Activated naive CD8-positive, alpha-beta T cell treated with anti-CD3 and anti-CD28 coated beads, Interleukin-2, amount 50 U/mL, for 24 hours (primary cell): ENCODE measurements around the gene SLC4A8.
A peak's percentile ranks its signal among the peaks of the same experiment; 100 is the strongest.

ENCODE experiments used
- ATAC-seq: fragments of 150-1000 bp; cut with Tn5 transposase; one replicate; pipeline ENCODE4 v1.10.0; 2021
- DNase-seq: peaks from one replicate; pipeline ENCODE4 v3.0.0; 2021
- H3K27ac Mint-ChIP-seq: one replicate; pipeline ENCODE4 v1.8.0; 2021; ENCODE audit warnings: mild to moderate bottlenecking, mixed read lengths
- H3K27me3 Mint-ChIP-seq: one replicate; pipeline ENCODE4 v1.8.0; 2021; ENCODE audit warnings: mixed read lengths
- H3K36me3 Mint-ChIP-seq: one replicate; pipeline ENCODE4 v1.8.0; 2021; ENCODE audit warnings: low read depth, mixed read lengths
- H3K4me1 Mint-ChIP-seq: one replicate; pipeline ENCODE4 v1.8.0; 2021; ENCODE audit warnings: mixed read lengths
- H3K4me3 Mint-ChIP-seq: one replicate; pipeline ENCODE4 v1.8.0; 2021; ENCODE audit warnings: mild to moderate bottlenecking, moderate library complexity, mixed read lengths
- H3K9me3 Mint-ChIP-seq: one replicate; pipeline ENCODE4 v1.8.0; 2021; ENCODE audit warnings: mixed read lengths

The SLC4A8 gene

DNA sequence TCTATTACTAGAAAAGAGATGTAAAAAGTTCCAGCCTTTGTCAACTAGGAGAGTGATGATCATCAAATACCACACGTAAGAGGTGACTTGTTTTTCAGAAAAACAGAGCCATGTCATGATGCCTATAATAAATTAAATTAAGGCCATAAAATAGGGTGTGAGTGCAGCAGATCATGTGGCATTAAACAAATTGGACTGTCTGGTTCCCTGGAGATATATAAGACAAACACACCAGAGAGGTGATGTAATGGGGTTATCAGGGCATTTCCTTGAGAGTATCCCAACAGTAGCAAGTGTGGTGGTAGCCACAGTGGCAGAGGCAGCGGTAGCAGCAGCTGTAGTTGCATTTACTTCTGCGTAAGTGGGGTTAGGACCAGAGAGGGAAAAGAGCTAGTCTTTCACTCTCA, 18.8 kb upstream of the SLC4A8 start:
- no peak overlapping the region for H3K27ac Mint-ChIP-seq
- ATAC-seq = no peak
- no peaks in the 10 kb centered on the region for H3K9me3 Mint-ChIP-seq
- no peak for DNase-seq
- no peaks in the 10 kb centered on the region for H3K4me1 Mint-ChIP-seq
- H3K4me3 Mint-ChIP-seq = no peak overlapping the region
- H3K36me3 Mint-ChIP-seq = no peaks in the 10 kb centered on the region
- H3K27me3 Mint-ChIP-seq = no peaks in the 10 kb centered on the region

DNA sequence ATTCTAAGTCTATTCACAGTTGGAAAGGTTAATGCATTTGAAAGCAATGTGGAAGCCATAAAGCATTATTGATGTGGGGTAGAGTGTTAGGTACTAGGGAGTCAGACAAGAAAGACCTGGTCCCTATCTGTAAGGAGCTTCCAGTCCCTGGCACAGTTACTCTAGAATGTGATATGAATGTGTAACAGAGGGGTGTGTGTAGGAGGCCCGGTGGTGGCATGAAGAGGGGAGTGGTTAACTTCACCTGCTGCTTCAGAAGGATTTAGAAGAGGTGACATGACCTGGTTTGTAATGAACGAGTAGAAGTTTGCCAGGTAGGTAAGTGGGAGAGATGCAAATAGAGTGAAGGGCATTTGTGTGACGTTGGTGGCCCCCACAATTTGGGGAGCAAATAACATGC, 18.3 kb upstream of the SLC4A8 start:
- Mint-ChIP-seq H3K36me3 (no peaks in the 10 kb centered on the region), H3K27me3 (no peaks in the 10 kb centered on the region), H3K9me3 (no peaks in the 10 kb centered on the region), H3K4me1 (no peaks in the 10 kb centered on the region), H3K4me3 (no peak overlapping the region), H3K27ac (no peak overlapping the region)
- DNase-seq = no peak
- no peak for ATAC-seq

- Mint-ChIP-seq H3K9me3 (no peaks in the 10 kb centered on the region), H3K27me3 (no peaks in the 10 kb centered on the region), H3K4me3 (no peak overlapping the region), H3K4me1 (no peaks in the 10 kb centered on the region), H3K36me3 (no peaks in the 10 kb centered on the region), H3K27ac (no peak overlapping the region)
- DNase-seq (no peak), ATAC-seq (no peak)
Measured at GRCh38 chr12:51406859-51407258, 17.8 kb upstream of the SLC4A8 start.

DNA sequence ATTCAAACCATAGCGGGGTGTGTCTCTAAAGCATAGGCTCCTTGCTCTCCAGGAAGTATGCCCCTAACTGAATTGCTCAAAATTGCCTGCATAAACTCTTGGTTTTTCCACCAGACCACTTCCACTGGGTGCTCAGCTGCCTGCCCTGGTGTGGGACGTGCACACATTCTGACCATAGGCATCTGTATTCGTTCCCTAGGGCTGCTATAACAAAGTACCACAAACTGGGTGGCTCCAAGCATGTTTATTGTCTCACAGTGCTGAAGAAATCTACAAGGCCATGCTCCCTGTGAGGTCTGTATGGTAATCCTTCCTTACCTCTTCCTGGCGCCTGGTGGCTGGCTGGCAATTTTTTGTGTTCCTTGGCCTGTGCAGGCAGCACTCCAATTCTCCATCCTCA, 17.0 kb upstream of the SLC4A8 start:
- H3K27me3 Mint-ChIP-seq = no peaks in the 10 kb centered on the region
- no peak overlapping the region for H3K27ac Mint-ChIP-seq
- ATAC-seq (no peak), DNase-seq (no peak)
- no peaks in the 10 kb centered on the region for H3K9me3 Mint-ChIP-seq
- H3K4me1 Mint-ChIP-seq = no peaks in the 10 kb centered on the region
- H3K4me3 Mint-ChIP-seq = no peak overlapping the region
- H3K36me3 Mint-ChIP-seq = no peaks in the 10 kb centered on the region

DNA sequence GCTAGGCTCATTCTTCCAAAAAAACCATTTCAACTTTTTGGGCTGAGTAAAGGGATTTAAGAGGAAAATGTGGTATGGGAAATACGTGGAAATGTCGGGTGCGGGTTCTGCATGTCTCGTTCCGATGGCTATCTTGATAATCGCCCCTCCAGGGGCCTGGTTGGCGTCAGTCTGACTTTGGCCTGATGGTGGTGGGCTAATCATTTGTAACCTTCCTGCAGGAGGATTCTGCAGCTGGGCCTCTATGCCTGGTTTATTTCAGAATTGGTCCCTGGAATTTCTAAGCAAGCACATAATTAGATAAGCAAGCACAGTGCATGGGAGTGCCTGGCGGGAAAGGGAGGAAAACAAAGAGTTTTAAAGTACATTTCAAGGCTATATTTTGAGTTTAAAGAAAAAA, 14.8 kb upstream of the SLC4A8 start:
- ATAC-seq (no peak), DNase-seq (no peak)
- Mint-ChIP-seq H3K36me3 (no peaks in the 10 kb centered on the region), H3K27me3 (no peaks in the 10 kb centered on the region), H3K4me3 (no peak overlapping the region), H3K4me1 (peaks cover 2% of the 10 kb centered on the region), H3K9me3 (no peaks in the 10 kb centered on the region), H3K27ac (no peak overlapping the region)

- DNase-seq (no peak), ATAC-seq (no peak)
- Mint-ChIP-seq H3K36me3 (no peaks in the 10 kb centered on the region), H3K27me3 (no peaks in the 10 kb centered on the region), H3K4me1 (peaks cover 2% of the 10 kb centered on the region), H3K9me3 (no peaks in the 10 kb centered on the region), H3K4me3 (no peak overlapping the region), H3K27ac (no peak overlapping the region)
Measured at GRCh38 chr12:51413149-51413548, 11.5 kb upstream of the SLC4A8 start.

DNA sequence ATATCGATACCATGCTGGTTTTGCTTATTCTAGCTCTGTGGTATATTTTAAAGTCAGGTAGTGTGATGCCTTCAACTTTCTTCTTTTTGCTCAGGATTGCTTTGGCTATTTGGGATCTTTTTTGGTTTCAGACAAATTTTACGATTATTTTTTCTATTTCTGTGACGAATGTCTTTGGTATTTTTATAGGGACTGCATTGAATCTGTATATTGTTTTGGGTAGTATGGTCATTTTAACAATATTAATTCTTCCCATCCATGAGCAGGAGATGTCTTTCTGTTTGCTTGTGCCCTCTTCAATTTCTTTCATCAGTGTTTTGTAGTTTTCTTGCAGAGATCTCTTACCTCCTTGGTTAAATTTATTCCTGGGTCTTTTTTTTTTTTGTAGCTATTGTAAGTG, 10.8 kb upstream of the SLC4A8 start:
- no peak overlapping the region for H3K27ac Mint-ChIP-seq
- no peaks in the 10 kb centered on the region for H3K9me3 Mint-ChIP-seq
- no peaks in the 10 kb centered on the region for H3K36me3 Mint-ChIP-seq
- no peaks in the 10 kb centered on the region for H3K27me3 Mint-ChIP-seq
- H3K4me1 Mint-ChIP-seq = peaks cover 3% of the 10 kb centered on the region
- no peak for ATAC-seq
- DNase-seq = no peak
- no peak overlapping the region for H3K4me3 Mint-ChIP-seq

GRCh38 chr12:51415931-51416330, 8.7 kb upstream of the SLC4A8 start:
- Mint-ChIP-seq H3K4me1 (peaks cover 3% of the 10 kb centered on the region), H3K36me3 (no peaks in the 10 kb centered on the region), H3K9me3 (no peaks in the 10 kb centered on the region), H3K27ac (no peak overlapping the region), H3K4me3 (no peak overlapping the region), H3K27me3 (no peaks in the 10 kb centered on the region)
- ATAC-seq = no peak
- DNase-seq = no peak

GRCh38 chr12:51417826-51418225, 6.8 kb upstream of the SLC4A8 start:
- no peaks in the 10 kb centered on the region for H3K36me3 Mint-ChIP-seq
- H3K4me1 Mint-ChIP-seq = peaks cover 3% of the 10 kb centered on the region
- H3K27ac Mint-ChIP-seq = no peak overlapping the region
- H3K9me3 Mint-ChIP-seq = no peaks in the 10 kb centered on the region
- H3K27me3 Mint-ChIP-seq = no peaks in the 10 kb centered on the region
- no peak for ATAC-seq
- DNase-seq = no peak
- H3K4me3 Mint-ChIP-seq = no peak overlapping the region

- Mint-ChIP-seq H3K9me3 (no peaks in the 10 kb centered on the region), H3K4me1 (peaks cover 7% of the 10 kb centered on the region), H3K27me3 (no peaks in the 10 kb centered on the region), H3K36me3 (no peaks in the 10 kb centered on the region), H3K4me3 (no peak overlapping the region), H3K27ac (no peak overlapping the region)
- DNase-seq (no peak), ATAC-seq (no peak)
Measured at GRCh38 chr12:51419425-51420193, 5.0 kb upstream of the SLC4A8 start.

GRCh38 chr12:51421266-51421884, 3.3 kb upstream of the SLC4A8 start:
- Mint-ChIP-seq H3K4me1 (peaks cover 10% of the 10 kb centered on the region), H3K9me3 (no peaks in the 10 kb centered on the region), H3K27ac (no peak overlapping the region), H3K4me3 (no peak overlapping the region), H3K36me3 (no peaks in the 10 kb centered on the region), H3K27me3 (no peaks in the 10 kb centered on the region)
- peak; percentile 48 for DNase-seq
- no peak for ATAC-seq

DNA sequence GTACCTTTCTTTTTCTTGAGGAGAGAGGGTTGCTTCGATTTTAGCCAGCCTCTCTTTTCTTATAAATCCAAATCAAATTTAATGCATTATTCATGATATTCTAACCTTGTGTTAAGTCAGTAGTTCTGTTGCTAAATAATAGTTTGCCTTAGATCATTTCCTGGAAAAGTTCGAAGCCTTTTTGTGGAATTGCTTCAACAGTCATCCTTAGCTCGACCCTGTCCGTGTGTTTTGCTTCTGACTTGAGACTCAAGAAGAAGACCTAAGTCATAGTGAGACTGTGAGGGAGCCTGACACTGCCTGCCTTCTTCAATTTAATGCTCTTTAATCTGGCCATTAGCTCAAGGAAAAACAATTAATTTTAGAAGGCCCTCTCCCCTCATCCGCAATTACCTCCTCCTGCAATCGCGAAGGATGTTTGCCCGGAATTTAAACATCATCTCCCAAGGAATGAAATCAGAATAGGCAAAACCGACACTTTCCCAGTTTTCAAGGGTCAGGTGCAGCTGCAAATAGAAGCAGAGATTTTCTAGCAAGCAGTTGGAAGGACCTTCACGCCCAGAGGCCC, 453 bp upstream of the SLC4A8 start:
- H3K27me3 Mint-ChIP-seq = no peaks in the 10 kb centered on the region
- H3K36me3 Mint-ChIP-seq = no peaks in the 10 kb centered on the region
- no peaks in the 10 kb centered on the region for H3K9me3 Mint-ChIP-seq
- H3K4me1 Mint-ChIP-seq = peaks cover 9% of the 10 kb centered on the region
- peak overlapping the region; percentile 75 for H3K4me3 Mint-ChIP-seq
- H3K27ac Mint-ChIP-seq = no peak overlapping the region
- DNase-seq = no peak
- ATAC-seq = no peak

- Mint-ChIP-seq H3K27me3 (no peaks in the 10 kb centered on the region), H3K9me3 (no peaks in the 10 kb centered on the region), H3K36me3 (no peaks in the 10 kb centered on the region), H3K4me3 (no peak overlapping the region), H3K4me1 (peaks cover 10% of the 10 kb centered on the region), H3K27ac (no peak overlapping the region)
- ATAC-seq = no peak
- no peak for DNase-seq
Measured at GRCh38 chr12:51428256-51428655, 3.6 kb downstream of the SLC4A8 start.

DNA sequence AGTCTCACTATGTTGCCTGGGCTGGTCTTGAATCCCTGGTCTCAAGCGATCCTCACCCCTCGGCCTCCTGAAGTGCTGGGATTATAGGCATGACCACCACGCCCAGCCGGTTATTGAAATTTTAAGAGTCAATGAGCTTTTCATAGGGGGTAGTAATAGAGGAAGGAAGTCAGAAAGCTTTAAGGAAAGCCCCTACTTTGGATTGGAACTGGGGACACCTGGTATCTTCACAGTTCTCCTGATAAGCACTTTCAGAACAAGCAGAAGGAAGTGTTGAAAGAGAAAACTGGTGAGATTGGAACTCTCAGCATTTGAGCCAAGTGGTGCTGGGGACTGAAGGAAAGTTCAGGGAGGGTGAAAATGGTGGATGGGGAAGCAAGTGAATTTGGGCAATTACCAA, 5.1 kb downstream of the SLC4A8 start:
- DNase-seq = no peak
- H3K4me3 Mint-ChIP-seq = no peak overlapping the region
- H3K9me3 Mint-ChIP-seq = no peaks in the 10 kb centered on the region
- H3K4me1 Mint-ChIP-seq = peaks cover 5% of the 10 kb centered on the region
- no peak overlapping the region for H3K27ac Mint-ChIP-seq
- no peaks in the 10 kb centered on the region for H3K27me3 Mint-ChIP-seq
- H3K36me3 Mint-ChIP-seq = no peaks in the 10 kb centered on the region
- ATAC-seq = no peak

DNA sequence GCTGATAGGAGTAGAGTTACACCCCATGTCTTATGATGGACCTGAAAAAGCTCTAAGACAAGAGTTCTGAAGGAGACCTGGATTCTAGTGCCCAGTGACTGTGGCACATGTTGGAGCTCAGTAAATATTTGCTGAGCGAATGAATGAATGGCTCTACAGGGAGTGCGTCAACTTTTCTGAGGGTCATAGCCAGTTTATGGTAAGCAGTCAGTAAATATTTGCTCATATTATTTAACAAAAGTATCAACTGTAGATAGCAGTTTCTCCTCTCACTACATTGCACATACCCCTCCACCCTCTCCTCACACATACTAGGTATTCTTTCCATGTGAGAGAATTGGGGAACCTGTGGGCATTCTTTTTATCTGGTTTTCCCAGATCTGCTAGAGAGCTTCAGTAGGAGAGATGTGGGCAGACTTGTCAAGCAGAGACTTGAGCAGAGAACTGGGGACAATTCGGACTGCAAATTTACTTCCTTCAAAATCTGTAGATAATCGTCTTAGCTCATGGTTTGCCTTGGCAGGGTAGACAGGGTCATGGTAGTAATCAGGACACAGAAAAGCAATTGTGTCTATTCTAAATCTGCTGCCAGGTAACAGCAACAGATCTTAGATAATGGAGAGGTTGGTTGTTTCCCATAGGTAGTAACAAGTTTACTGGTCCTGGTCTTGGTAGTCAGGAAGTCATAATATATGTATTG, 5.7 kb downstream of the SLC4A8 start:
- Mint-ChIP-seq H3K27me3 (no peaks in the 10 kb centered on the region), H3K36me3 (no peaks in the 10 kb centered on the region), H3K4me1 (peaks cover 2% of the 10 kb centered on the region), H3K4me3 (no peak overlapping the region), H3K27ac (no peak overlapping the region), H3K9me3 (no peaks in the 10 kb centered on the region)
- no peak for DNase-seq
- no peak for ATAC-seq
